Heart left ventricle (tissue), 16 donors: Measurements from ENCODE around the gene CALML4. TPM values are rescaled to one million over a fixed set of nuclear protein-coding genes. Genes with fewer than 3 reads are reported as not detected.
"Not testable (repeated sequence)": the region's sequence is repeated elsewhere in the genome, so short reads cannot be mapped to it uniquely, and the experiment has no call there.

ENCODE experiments used
- ATAC-seq, 4 donors: fragments of 200-7000 bp; cut with Tn5 transposase; one replicate each; pipeline ENCODE4 v1.9.1; 2020 to 2022; ENCODE audit warnings: moderate library complexity in 4 of 4, mild to moderate bottlenecking in 3 of 4, moderate number of reproducible peaks in 1 of 4
- DNase-seq, 5 donors: peaks; one replicate each; pipeline ENCODE4 v3.0.0-alpha.2; 2020
- H3K27ac ChIP-seq, 12 donors: fragments of 200-600 bp; sonication (generic) in 4 of 12; one replicate each; pipeline versions ENCODE4 v1.5.0 to v1.8.0; 2016 to 2022; ENCODE audit warnings: mild to moderate bottlenecking in 2 of 12
- H3K27me3 ChIP-seq, 9 donors: fragments of 200-600 bp; sonication (generic) in 2 of 9; one replicate each; pipeline versions ENCODE4 v1.5.1 to v1.8.0; 2016 to 2022; ENCODE audit warnings: mild to moderate bottlenecking in 3 of 9
- H3K36me3 ChIP-seq, 9 donors: fragments of 200-600 bp; sonication (generic) in 2 of 9; one replicate each; pipeline versions ENCODE4 v1.5.0 to v1.8.0; 2018 to 2022; ENCODE audit warnings: mild to moderate bottlenecking in 2 of 9
- H3K4me1 ChIP-seq, 12 donors: fragments of 200-600 bp; sonication (generic) in 4 of 12; one replicate each; pipeline versions ENCODE4 v1.5.0 to v1.8.0; 2016 to 2022; ENCODE audit warnings: mild to moderate bottlenecking in 3 of 12
- H3K4me3 ChIP-seq, 12 donors: fragments of 200-600 bp; sonication (generic) in 4 of 12; one replicate each; pipeline versions ENCODE4 v1.5.0 to v1.8.0; 2017 to 2022; ENCODE audit warnings: mild to moderate bottlenecking in 9 of 12, moderate library complexity in 4 of 12
- H3K9me3 ChIP-seq, 12 donors: fragments of 200-600 bp; sonication (generic) in 4 of 12; one replicate each; pipeline versions ENCODE4 v1.5.0 to v1.8.0; 2016 to 2022; ENCODE audit warnings: mild to moderate bottlenecking in 1 of 12
- CTCF ChIP-seq, 12 donors: fragments of 200-600 bp; sonication (generic) in 4 of 12; IDR thresholded peaks; one replicate each; pipeline versions ENCODE4 v1.5.0 to v1.8.0; 2018 to 2022; ENCODE audit warnings: antibody characterized with exemption in 12 of 12, mild to moderate bottlenecking in 5 of 12
- POLR2A ChIP-seq, 2 donors: fragments of 450-650 bp; IDR thresholded peaks; one replicate each; pipeline ENCODE4 v1.6.1; 2017; ENCODE audit warnings: antibody characterized with exemption in 2 of 2, mild to moderate bottlenecking in 2 of 2, moderate library complexity in 2 of 2
- WGBS, 4 donors: extraction: QIAGEN DNeasy Blood & Tissue Kit in 2 of 4; methylation state at CpG; one replicate each; pipeline versions ENCODE4 v1.1.5 to v1.1.7; 2013 to 2018; 5-methylcytosine and 5-hydroxymethylcytosine counted together
- intact Hi-C, 10 donors: fragments of 100-400 bp; cut with DNase I; formaldehyde crosslinking; loops; one replicate each; pipeline versions ENCODE4 v1.11.1 to v1.14.2; 2022
- polyA plus RNA-seq, 2 donors: library from polyadenylated mRNA; stranded (reverse); fragments of 200-250 nt; gene quantifications; one replicate each; pipeline ENCODE4 v1.2.3, GENCODE V29; 2013
- total RNA-seq, 9 donors: library from RNA; depleted of rRNA in 2 of 9; stranded (reverse); fragments of >200 nt in 2 of 9; fragmentation: NEBNext Ultra II Directional in 3 of 9; extraction: Animal tissue kit (Norgen Biotek cat#: 25700) in 3 of 9; gene quantifications; one replicate each; pipeline versions ENCODE4 v1.1.0 to v1.2.4, GENCODE V29; 2016 to 2023
- donor health status: ischemic (EF 13 %, LVEDD 7.1; RV severe dilation, severe dysfunction).
- donor health status: healthy with polysubstance abuse.
- donor health status: DM: no; HTN: yes; CAD: no.
- donor health status: DM: no; HTN: no; CAD: no.
- donor health status: ischemic (EF 25% LVEDD 6.9; RV normal size, moderate dysfunction).
- donor health status: ischemic (EF 25% LVEDD 5.7; RV mildly dilated, moderate dysfunction).
- donor health status: healthy.
- donor health status: DM: yes; HTN: yes; CAD: no.
- donor health status: ischemic (EF 35%, LVEDD 5.7; RV mildly dilated, moderate dysfunction).
- donor health status: nonischemic (EF 11% LVEDD 7.7; RV severe dilation, severe dysfunction).
- donor health status: DM: yes; HTN: yes; CAD: no.
- donor health status: PGD.
- donor health status: ischemic (EF 29% LVEDD 5.4; RV normal size, mild dysfunction).
- donor health status: nonischemic (EF 23%, LVEDD 6.1; RV moderate dilation, normal function).

The CALML4 gene
- total and polyA plus RNA-seq, 11 donors: 0.21 to 6.6 (median 1.5) TPM

DNA sequence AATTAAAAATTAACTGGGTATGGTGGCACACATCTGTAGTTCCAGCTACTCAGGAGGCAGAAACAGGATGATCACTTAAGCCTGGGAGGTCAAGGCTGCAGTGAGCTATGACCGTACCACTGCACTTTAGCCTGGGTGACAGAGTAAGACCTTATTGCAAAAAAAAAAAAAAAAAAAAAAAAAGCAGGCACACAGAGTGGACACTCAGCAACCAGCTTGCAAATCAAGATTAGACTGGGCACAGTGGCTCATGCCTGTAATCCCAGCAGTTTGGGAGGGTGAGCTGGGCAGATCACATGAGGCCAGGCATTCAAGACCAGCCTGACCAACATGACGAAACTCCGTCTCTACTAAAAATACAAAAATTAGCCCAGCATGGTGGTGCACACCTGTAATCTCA lies 19.0 kb upstream of the CALML4 start:
- H3K27ac ChIP-seq: no peak overlapping the region
- H3K9me3 ChIP-seq: no peaks in the 10 kb centered on the region
- DNase-seq (no peak), ATAC-seq (no peak)
- peaks cover 0 to 17% (median 10%) of the 10 kb centered on the region in 12 donors for H3K4me1 ChIP-seq
- 60 to 83% (median 71%) methylated on average over 3 of the region's 3 CpGs for WGBS, 4 donors
- no peaks in the 10 kb centered on the region for H3K36me3 ChIP-seq
- no peak overlapping the region for H3K4me3 ChIP-seq
- H3K27me3 ChIP-seq: no peaks in the 10 kb centered on the region
- intact Hi-C loops: loop anchor here in 1 of 10 donors (10.0 kb wide), 1 partner anchor 59 kb away; no protein-coding TSS in a partner anchor
- TF ChIP-seq POLR2A (IDR thresholded peaks at IDR 0.05): no peak
- no peak for TF ChIP-seq CTCF (IDR thresholded peaks at IDR 0.05)

DNA sequence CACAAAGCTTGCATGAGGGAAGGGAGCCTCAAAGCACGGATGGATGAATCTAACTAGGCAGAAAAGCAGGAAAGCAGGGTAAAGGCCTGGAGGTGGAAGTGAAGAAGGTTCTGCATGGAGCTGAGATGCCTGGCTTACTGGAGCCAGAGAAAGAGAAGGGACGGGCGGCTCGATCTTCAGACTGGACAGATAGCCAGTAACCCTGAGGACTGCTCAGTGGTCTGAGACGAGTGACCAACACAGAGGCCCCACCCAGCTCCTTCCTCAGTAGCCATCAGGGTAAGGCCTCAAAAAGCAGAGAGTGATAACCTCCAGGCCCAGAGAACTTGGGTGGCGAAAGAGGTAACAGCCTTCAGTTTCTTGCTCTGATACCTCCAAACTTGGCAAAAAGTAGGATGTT lies 18.0 kb upstream of the CALML4 start:
- TF ChIP-seq CTCF (IDR thresholded peaks at IDR 0.05): no peak
- TF ChIP-seq POLR2A (IDR thresholded peaks at IDR 0.05): no peak
- no peak overlapping the region for H3K27ac ChIP-seq
- peaks cover 0 to 10% (median 2%) of the 10 kb centered on the region in 12 donors for H3K4me1 ChIP-seq
- ATAC-seq: no peak
- WGBS, 4 donors: 92 to 98% (median 94%) methylated on average over 6 of the region's 6 CpGs
- H3K4me3 ChIP-seq: no peak overlapping the region
- intact Hi-C loops: loop anchor here in 1 of 10 donors (10.0 kb wide), 1 partner anchor 58 kb away; no protein-coding TSS in a partner anchor
- peak in 1 of 5 donors; percentile 13 for DNase-seq
- no peaks in the 10 kb centered on the region for H3K27me3 ChIP-seq
- no peaks in the 10 kb centered on the region for H3K9me3 ChIP-seq
- H3K36me3 ChIP-seq: peaks cover 0 to 5% (median 0%) of the 10 kb centered on the region in 9 donors

DNA sequence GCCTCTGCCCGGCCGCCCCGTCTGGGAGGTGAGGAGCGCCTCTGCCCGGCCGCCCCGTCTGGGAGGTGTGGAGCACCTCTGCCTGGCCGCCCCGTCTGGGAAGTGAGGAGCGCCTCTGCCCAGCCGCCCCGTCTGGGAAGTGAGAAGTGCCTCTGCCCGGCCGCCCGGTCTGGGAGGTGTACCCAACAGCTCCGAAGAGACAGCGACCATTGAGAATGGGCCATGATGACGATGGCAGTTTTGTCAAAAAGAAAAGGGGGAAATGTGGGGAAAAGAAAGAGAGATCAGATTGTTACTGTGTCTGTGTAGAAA lies 17.3 kb upstream of the CALML4 start:
- peaks cover 0 to 10% (median 0%) of the 10 kb centered on the region in 12 donors for H3K4me1 ChIP-seq
- not testable (repeated sequence) for H3K9me3 ChIP-seq, H3K27ac ChIP-seq, DNase-seq, H3K27me3 ChIP-seq, H3K36me3 ChIP-seq, H3K4me3 ChIP-seq, ATAC-seq
- 90 to 95% (median 95%) methylated on average over 12 to 18 of the region's 18 CpGs for WGBS, 4 donors
- intact Hi-C loops: loop anchor here in 1 of 10 donors (10.0 kb wide), 1 partner anchor 58 kb away; no protein-coding TSS in a partner anchor

GRCh38 chr15:68221530-68222431 lies 16.6 kb upstream of the CALML4 start:
- H3K4me1 ChIP-seq: peaks cover 0 to 15% (median 0%) of the 10 kb centered on the region in 12 donors
- not testable (repeated sequence) for H3K9me3 ChIP-seq, H3K27ac ChIP-seq, ATAC-seq, H3K27me3 ChIP-seq, H3K36me3 ChIP-seq, H3K4me3 ChIP-seq
- 87 to 96% (median 93%) methylated on average over 12 to 55 of the region's 55 CpGs for WGBS, 4 donors
- DNase-seq: peak in 1 of 5 donors; percentile 13
- intact Hi-C loops: loop anchor here in 1 of 10 donors (10.0 kb wide), 1 partner anchor 57 kb away; no protein-coding TSS in a partner anchor

- Histone ChIP-seq H3K27me3 (no peaks in the 10 kb centered on the region), H3K27ac (no peak overlapping the region), H3K9me3 (no peaks in the 10 kb centered on the region), H3K4me3 (no peak overlapping the region), H3K36me3 (peaks cover 0 to 6% (median 0%) of the 10 kb centered on the region in 9 donors), H3K4me1 (peaks cover 0 to 23% (median 0%) of the 10 kb centered on the region in 12 donors)
- no peak for TF ChIP-seq POLR2A (IDR thresholded peaks at IDR 0.05)
- no peak for TF ChIP-seq CTCF (IDR thresholded peaks at IDR 0.05)
- 98 to 100% (median 99%) methylated on average over 6 of the region's 6 CpGs for WGBS, 4 donors
- intact Hi-C loops: loop anchor here in 1 of 10 donors (10.0 kb wide), 1 partner anchor 56 kb away; no protein-coding TSS in a partner anchor
- DNase-seq: peak in 2 of 5 donors; percentile 5 to 12
- no peak for ATAC-seq
Observed at GRCh38 chr15:68220967-68221366, 15.8 kb upstream of the CALML4 start.
